NT2/D1 (cell line): ENCODE results near the gene PARP3.
"Not testable (repeated sequence)": the region's sequence is repeated elsewhere in the genome, so short reads cannot be mapped to it uniquely, and the experiment has no call there.

Source experiments
- DNase-seq: peaks from one replicate; pipeline ENCODE4 v3.0.0-alpha.2; 2011; ENCODE audit warnings: low read depth, low spot score
- H3K27me3 ChIP-seq: 2 replicates; pipeline ENCODE4 v1.6.0; 2011; ENCODE audit warnings: mild to moderate bottlenecking; ENCODE audit not compliant: insufficient read length, insufficient read depth
- H3K36me3 ChIP-seq: 2 replicates; pipeline ENCODE4 v1.6.1; 2011; ENCODE audit warnings: mild to moderate bottlenecking, low read length, mixed read lengths; ENCODE audit not compliant: insufficient read depth, insufficient read length
- H3K4me1 ChIP-seq: 2 replicates; pipeline ENCODE4 v1.5.1; 2011; ENCODE audit not compliant: insufficient read depth, insufficient read length
- H3K4me3 ChIP-seq: 2 replicates; pipeline ENCODE4 v1.5.1; 2011; ENCODE audit warnings: low read depth; ENCODE audit not compliant: insufficient read length
- H3K9ac ChIP-seq: 2 replicates; pipeline ENCODE4 v1.6.0; 2011; ENCODE audit warnings: low read depth; ENCODE audit not compliant: insufficient read length
- H3K9me3 ChIP-seq: 2 replicates; pipeline ENCODE4 v1.5.1; 2011; ENCODE audit warnings: mild to moderate bottlenecking, low read length; ENCODE audit not compliant: insufficient read depth
- SUZ12 ChIP-seq: IDR thresholded peaks from 2 replicates; pipeline ENCODE4 v1.6.1; 2011; ENCODE audit not compliant: insufficient read length, insufficient read depth; ENCODE audit errors: extremely low read depth
- YY1 ChIP-seq: IDR thresholded peaks from 2 replicates; pipeline ENCODE4 v1.6.1; 2011; ENCODE audit not compliant: insufficient read length, insufficient read depth
- ZNF274 ChIP-seq: IDR thresholded peaks from 2 replicates; pipeline ENCODE4 v1.6.1; 2011; ENCODE audit warnings: mild to moderate bottlenecking, low read depth, low read length

The PARP3 gene

DNA sequence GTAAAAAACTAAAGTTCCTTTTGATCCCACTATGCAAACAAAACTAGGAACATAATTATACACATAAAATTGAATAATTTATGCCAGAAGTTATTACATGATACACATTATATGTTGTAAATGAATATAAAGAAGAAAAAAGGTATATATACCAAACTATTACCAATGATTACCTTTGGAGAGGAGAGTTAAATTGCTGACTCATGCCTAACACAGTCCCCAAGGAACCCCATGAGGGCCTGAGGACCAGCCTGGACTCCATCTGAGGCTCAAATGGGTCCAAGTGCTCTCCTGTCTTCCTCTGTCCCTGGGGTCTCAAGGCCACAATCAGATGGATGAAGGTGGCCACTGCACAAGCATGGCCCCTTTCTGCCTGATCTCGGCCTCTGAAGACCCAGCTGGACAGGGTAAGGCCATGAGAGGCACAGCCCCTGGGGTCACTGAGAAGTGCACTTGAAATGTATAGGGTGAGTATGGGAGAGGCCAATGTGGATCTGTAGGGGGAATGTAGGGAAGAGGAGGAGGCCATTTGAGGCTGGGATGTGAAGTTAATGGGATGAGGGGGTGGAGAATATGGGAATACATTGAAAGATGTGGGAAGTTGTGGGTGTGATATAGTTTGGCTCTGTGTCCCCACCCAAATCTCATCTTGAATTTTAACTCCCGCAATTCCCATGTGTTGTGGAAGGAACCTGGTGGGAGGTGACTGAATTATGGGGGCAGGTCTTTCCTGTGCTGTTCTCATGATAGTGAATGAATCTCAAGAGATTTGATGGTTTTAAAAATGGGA is 37.9 kb upstream of the PARP3 start:
- Histone ChIP-seq H3K4me1 (no peaks in the 10 kb centered on the region), H3K9me3 (peaks cover 7% of the 10 kb centered on the region; the same call in 1 of the 2 replicates), H3K4me3 (no peak overlapping the region), H3K27me3 (no peaks in the 10 kb centered on the region), H3K9ac (no peak overlapping the region), H3K36me3 (no peaks in the 10 kb centered on the region)
- TF ChIP-seq ZNF274 (no peak), SUZ12 (no peak), YY1 (no peak)
- DNase-seq, result no peak

GRCh38 chr3:51908026-51908425 is 34.1 kb upstream of the PARP3 start:
- no peaks in the 10 kb centered on the region for H3K27me3 ChIP-seq
- peaks cover 7% of the 10 kb centered on the region; the same call in 1 of the 2 replicates for H3K9me3 ChIP-seq
- TF ChIP-seq ZNF274, result no peak
- no peak for TF ChIP-seq SUZ12
- no peak for TF ChIP-seq YY1
- no peaks in the 10 kb centered on the region for H3K4me1 ChIP-seq
- DNase-seq, result no peak
- H3K36me3 ChIP-seq, result no peaks in the 10 kb centered on the region
- H3K4me3 ChIP-seq, result no peak overlapping the region
- H3K9ac ChIP-seq, result no peak overlapping the region

DNA sequence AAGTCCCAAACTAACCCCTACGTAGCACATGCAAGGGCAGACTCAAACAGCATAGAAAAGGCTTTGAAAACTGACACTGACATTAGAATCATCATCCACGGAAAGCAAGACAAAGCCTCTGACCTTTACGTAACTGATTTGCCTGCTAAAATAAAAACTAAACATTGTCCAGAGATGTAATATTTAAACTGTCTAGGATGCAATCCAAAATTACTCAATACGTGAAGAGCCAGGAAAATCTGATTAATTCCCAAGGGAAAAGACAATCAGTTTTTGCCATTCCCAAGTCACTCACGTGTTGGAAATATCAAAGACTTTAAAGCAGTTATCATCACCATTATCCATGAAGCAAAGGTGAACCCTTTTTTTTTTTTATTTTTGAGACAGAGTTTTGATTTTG is 25.7 kb upstream of the PARP3 start:
- no peaks in the 10 kb centered on the region for H3K27me3 ChIP-seq
- H3K4me1 ChIP-seq, result no peaks in the 10 kb centered on the region
- no peak overlapping the region for H3K9ac ChIP-seq
- no peaks in the 10 kb centered on the region for H3K36me3 ChIP-seq
- no peak for DNase-seq
- H3K4me3 ChIP-seq, result no peak overlapping the region
- no peaks in the 10 kb centered on the region for H3K9me3 ChIP-seq
- TF ChIP-seq YY1, result no peak
- no peak for TF ChIP-seq ZNF274
- TF ChIP-seq SUZ12, result no peak

- H3K9me3 ChIP-seq, result no peaks in the 10 kb centered on the region
- no peaks in the 10 kb centered on the region for H3K4me1 ChIP-seq
- H3K9ac ChIP-seq, result no peak overlapping the region
- TF ChIP-seq YY1, result no peak
- TF ChIP-seq ZNF274, result no peak
- TF ChIP-seq SUZ12, result no peak
- H3K4me3 ChIP-seq, result no peak overlapping the region
- no peaks in the 10 kb centered on the region for H3K27me3 ChIP-seq
- no peak for DNase-seq
- no peaks in the 10 kb centered on the region for H3K36me3 ChIP-seq
Observed at GRCh38 chr3:51921081-51921578, 21.0 kb upstream of the PARP3 start.

- TF ChIP-seq ZNF274 (no peak), YY1 (no peak), SUZ12 (no peak)
- H3K27me3 ChIP-seq, result no peaks in the 10 kb centered on the region
Observed at GRCh38 chr3:51927061-51927977, 14.8 kb upstream of the PARP3 start.

GRCh38 chr3:51928438-51928837 is 13.7 kb upstream of the PARP3 start:
- DNase-seq, result no peak
- no peak overlapping the region for H3K4me3 ChIP-seq
- no peaks in the 10 kb centered on the region for H3K27me3 ChIP-seq
- H3K9ac ChIP-seq, result no peak overlapping the region
- H3K4me1 ChIP-seq, result no peaks in the 10 kb centered on the region
- TF ChIP-seq ZNF274, result no peak
- TF ChIP-seq SUZ12, result no peak
- TF ChIP-seq YY1, result no peak
- H3K9me3 ChIP-seq, result no peaks in the 10 kb centered on the region
- peaks cover 37% of the 10 kb centered on the region for H3K36me3 ChIP-seq

More at GRCh38 chr3:51927061-51927977, 14.8 kb upstream of the PARP3 start:
- Histone ChIP-seq H3K36me3 (peaks cover 26% of the 10 kb centered on the region), H3K9me3 (no peaks in the 10 kb centered on the region), H3K4me1 (no peaks in the 10 kb centered on the region), H3K9ac (no peak overlapping the region), H3K4me3 (no peak overlapping the region)
- DNase-seq, result no peak

DNA sequence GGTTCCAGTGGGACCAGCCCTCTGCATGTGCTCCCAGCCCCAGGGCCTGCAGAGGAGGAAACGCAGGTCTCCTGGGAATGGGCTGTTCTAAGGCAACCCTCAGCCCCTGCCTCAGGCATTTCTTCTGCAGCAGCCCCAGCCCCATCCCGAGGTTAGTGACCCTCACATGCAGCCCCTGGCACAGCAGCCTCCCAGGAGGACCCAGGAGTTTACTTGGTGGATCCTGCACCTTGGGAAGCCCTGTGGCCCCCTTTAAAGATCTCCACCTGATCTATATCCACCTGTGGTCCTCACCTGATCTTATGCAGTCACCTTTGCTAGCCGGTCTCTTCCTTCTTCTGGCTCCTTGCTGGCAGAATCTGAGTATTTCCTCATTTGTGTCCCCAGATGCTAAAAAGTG is 13.2 kb upstream of the PARP3 start:
- DNase-seq, H3K27me3 ChIP-seq, H3K9me3 ChIP-seq, H3K4me3 ChIP-seq, H3K4me1 ChIP-seq, H3K9ac ChIP-seq: not testable (repeated sequence)
- H3K36me3 ChIP-seq, result peaks cover 43% of the 10 kb centered on the region
